AG04450 (cell line): ENCODE data around the gene PDLIM5. TPM values are rescaled to one million over a fixed set of nuclear protein-coding genes. Genes with fewer than 3 reads are reported as not detected.

Source experiments
- CTCF ChIA-PET: fragments of 300-600, 350-600 bp; formaldehyde crosslinking; extraction: SDS; loops from one replicate; lab custom pipeline; 2022; ENCODE audit warnings: antibody characterized with exemption, inconsistent platforms; lab: Charles Lee
- POLR2A ChIA-PET: fragments of 350-600 bp; formaldehyde crosslinking; extraction: SDS; loops from one replicate; lab custom pipeline; 2021; ENCODE audit warnings: antibody characterized with exemption, inconsistent platforms; lab: Yijun Ruan, JAX
- DNase-seq: peaks from one replicate; pipeline ENCODE4 v3.0.0-alpha.2; 2011; ENCODE audit warnings: low read depth, low spot score
- H3K27ac ChIP-seq: one replicate; pipeline ENCODE4 v1.5.1; 2012; ENCODE audit warnings: low read depth, low read length, control low read depth
- H3K27me3 ChIP-seq: one replicate; pipeline ENCODE4 v1.6.0; 2012; ENCODE audit warnings: low read length; ENCODE audit not compliant: control insufficient read depth, insufficient read depth
- H3K4me3 ChIP-seq: 2 replicates; pipeline ENCODE4 v1.5.1; 2011; ENCODE audit warnings: mild to moderate bottlenecking, low read depth, low read length, control low read depth
- H3K9me3 ChIP-seq: 2 replicates; pipeline ENCODE4 v1.5.1; 2012; ENCODE audit warnings: low read length; ENCODE audit not compliant: control insufficient read depth, insufficient read depth
- polyA plus RNA-seq: library from polyadenylated mRNA; depleted of rRNA; stranded (reverse); fragments of >200 nt; gene quantifications from 2 replicates; pipeline ENCODE4 v1.2.3, GENCODE V29; 2011
- TF ChIP-seq, protein P1 (sequence below): IDR thresholded peaks from 2 replicates; pipeline ENCODE4 v1.5.1; 2011; ENCODE audit warnings: low read depth, low read length, control low read depth, inconsistent platforms

The PDLIM5 gene
- polyA plus RNA-seq, 1 experiment = 81.5 TPM

DNA sequence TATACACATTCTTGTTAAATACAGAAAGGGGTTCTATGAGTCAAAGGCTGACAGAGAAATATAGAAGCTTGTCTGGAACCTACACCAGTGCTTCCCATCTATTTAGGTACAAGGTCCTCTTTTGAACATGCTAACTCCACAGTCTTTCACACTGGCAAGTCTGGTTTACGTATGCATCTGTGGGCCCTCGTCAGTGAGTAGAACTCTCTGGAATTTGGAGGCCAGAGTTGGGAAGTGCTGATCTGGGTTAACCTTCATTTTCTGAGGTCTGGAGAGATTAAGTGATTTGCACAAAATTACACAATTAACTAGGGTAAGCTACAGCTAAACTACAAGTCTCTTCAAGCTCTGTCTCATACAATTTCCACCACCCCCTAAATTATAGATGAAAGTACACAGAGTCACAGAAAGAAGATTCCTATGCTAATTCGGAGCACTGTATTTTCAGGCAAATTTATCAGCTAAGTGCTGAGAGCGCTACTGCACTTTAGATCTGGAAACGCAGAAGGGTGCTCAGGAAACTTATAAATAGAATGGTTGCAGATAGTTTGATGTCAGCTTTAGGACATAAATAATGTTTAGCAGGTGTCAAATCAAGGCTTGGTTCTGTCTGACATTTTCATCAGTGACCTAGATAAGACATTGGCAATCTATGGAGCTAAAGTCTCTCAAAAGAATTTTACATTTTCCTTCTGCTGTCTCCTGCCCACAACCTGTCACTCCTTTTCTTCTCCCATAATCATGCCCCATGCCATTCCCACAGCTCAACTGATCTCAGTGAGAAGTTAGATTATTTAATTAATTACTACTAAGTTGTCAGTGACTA lies 43.0 kb upstream of the PDLIM5 start:
- no peaks in the 10 kb centered on the region for H3K27me3 ChIP-seq
- POLR2A ChIA-PET = no interaction called here
- CTCF ChIA-PET = interaction anchor here (0.6 to 3.3 kb wide), 14 partner anchors 10 to 716 kb away, joined by 3 to 30 read pairs (median 5); no protein-coding TSS in a partner anchor
- TF ChIP-seq, protein P1, sequence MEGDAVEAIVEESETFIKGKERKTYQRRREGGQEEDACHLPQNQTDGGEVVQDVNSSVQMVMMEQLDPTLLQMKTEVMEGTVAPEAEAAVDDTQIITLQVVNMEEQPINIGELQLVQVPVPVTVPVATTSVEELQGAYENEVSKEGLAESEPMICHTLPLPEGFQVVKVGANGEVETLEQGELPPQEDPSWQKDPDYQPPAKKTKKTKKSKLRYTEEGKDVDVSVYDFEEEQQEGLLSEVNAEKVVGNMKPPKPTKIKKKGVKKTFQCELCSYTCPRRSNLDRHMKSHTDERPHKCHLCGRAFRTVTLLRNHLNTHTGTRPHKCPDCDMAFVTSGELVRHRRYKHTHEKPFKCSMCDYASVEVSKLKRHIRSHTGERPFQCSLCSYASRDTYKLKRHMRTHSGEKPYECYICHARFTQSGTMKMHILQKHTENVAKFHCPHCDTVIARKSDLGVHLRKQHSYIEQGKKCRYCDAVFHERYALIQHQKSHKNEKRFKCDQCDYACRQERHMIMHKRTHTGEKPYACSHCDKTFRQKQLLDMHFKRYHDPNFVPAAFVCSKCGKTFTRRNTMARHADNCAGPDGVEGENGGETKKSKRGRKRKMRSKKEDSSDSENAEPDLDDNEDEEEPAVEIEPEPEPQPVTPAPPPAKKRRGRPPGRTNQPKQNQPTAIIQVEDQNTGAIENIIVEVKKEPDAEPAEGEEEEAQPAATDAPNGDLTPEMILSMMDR = no peak
- no peak overlapping the region for H3K4me3 ChIP-seq
- no peak for DNase-seq
- H3K9me3 ChIP-seq = no peaks in the 10 kb centered on the region
- H3K27ac ChIP-seq = no peak overlapping the region

GRCh38 chr4:94409375-94409679 lies 42.4 kb upstream of the PDLIM5 start:
- Histone ChIP-seq H3K4me3 (no peak overlapping the region), H3K27ac (no peak overlapping the region), H3K27me3 (no peaks in the 10 kb centered on the region), H3K9me3 (no peaks in the 10 kb centered on the region)
- POLR2A ChIA-PET = no interaction called here
- TF ChIP-seq, protein P1 = no peak
- DNase-seq = no peak
- CTCF ChIA-PET = interaction anchor here (0.6 to 3.3 kb wide), 6 partner anchors 14 to 211 kb away, joined by 3 to 30 read pairs (median 4); no protein-coding TSS in a partner anchor

DNA sequence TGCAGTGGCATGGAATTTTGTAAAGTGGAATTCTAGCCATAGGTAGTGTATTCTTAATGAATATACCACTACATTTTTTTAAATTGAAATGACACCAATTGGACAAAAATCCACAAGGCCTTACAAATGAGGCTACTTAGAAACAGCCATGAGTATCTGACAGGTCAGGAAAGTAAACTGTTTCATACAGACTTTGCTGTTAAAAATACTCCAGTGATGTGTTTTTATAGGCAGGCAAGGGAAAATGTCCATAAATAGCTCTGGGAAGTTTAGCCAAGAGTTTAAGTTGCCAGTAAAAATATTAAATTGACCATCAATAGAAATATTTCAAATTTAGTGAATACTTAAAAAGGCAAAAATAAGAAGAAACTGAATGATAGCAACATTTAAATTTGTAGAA lies 41.8 kb upstream of the PDLIM5 start:
- Histone ChIP-seq H3K4me3 (no peak overlapping the region), H3K27ac (no peak overlapping the region), H3K9me3 (no peaks in the 10 kb centered on the region), H3K27me3 (no peaks in the 10 kb centered on the region)
- TF ChIP-seq, protein P1 = no peak
- no peak for DNase-seq
- CTCF ChIA-PET = no interaction called here
- POLR2A ChIA-PET = no interaction called here

DNA sequence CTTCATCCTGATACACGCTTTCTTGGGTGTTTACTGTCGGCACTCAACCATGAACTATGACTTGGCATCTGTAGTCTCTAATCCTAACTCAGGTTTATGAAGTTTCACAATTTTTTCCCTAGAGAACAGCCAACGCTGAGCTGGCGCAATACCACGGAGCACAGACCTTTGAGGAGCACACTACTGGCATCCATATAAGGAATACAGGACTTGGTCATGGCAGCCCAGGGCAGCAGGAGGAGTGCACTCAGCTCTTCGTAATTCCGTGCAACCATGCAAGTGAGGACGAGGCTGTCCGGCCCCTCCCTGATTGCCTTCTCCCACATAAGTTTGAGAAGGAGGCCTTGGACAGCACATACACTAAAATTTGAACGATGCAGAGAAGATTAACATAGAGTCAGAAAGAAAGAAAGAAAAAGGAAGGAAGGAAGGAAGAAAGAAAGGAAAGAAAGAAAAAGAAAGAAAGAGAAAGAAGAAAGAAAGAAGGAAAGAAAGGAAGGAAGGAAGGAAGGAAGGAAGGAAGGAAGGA lies 41.0 kb upstream of the PDLIM5 start:
- DNase-seq = no peak
- Histone ChIP-seq H3K27me3 (no peaks in the 10 kb centered on the region), H3K9me3 (no peaks in the 10 kb centered on the region), H3K27ac (no peak overlapping the region), H3K4me3 (no peak overlapping the region)
- ChIA-PET POLR2A (interaction anchor here (0.5 kb wide), 1 partner anchor 293 kb away, joined by 5 read pairs; no protein-coding TSS in a partner anchor), CTCF (interaction anchor here (1.3 kb wide), 1 partner anchor 185 kb away, joined by 3 read pairs; no protein-coding TSS in a partner anchor)
- TF ChIP-seq, protein P1 = no peak

GRCh38 chr4:94411296-94411695 lies 40.4 kb upstream of the PDLIM5 start:
- H3K27ac ChIP-seq = no peak overlapping the region
- H3K4me3 ChIP-seq = no peak overlapping the region
- POLR2A ChIA-PET = interaction anchor here (0.5 kb wide), 1 partner anchor 293 kb away, joined by 5 read pairs; no protein-coding TSS in a partner anchor
- TF ChIP-seq, protein P1 = no peak
- CTCF ChIA-PET = interaction anchor here (1.3 kb wide), 1 partner anchor 184 kb away, joined by 3 read pairs; no protein-coding TSS in a partner anchor
- no peak for DNase-seq
- H3K9me3 ChIP-seq = no peaks in the 10 kb centered on the region
- H3K27me3 ChIP-seq = no peaks in the 10 kb centered on the region
